ENCODE data around the gene DOK7.
"Not testable (repeated sequence)": the region's sequence is repeated elsewhere in the genome, so short reads cannot be mapped to it uniquely, and the experiment has no call there.

DOK7 gene

DNA sequence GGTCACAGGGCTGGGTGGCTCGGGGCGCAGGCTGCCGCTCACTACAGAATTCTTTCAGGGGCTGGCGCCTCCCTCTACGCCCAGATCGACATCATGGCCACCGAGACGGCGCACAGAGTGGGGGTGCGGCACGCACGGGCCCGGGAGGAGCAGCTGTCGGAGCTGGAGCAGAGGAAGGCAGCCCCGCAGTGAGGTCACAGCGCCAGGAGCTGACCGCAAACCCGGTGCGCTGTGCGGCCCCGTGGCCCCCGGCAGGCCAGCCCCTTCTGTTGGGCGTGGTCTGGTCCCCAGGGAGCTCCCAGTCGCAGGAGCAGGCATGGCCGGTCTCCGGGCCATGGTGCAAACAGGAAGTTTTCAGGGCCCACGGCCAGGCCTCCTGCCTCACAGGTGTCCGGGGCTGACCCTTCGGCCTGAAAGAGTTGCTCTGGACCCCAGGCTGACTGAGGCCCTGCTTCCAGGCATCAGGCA lies 37.6 kb downstream of the DOK7 start:
- H3K4me1 ChIP-seq (ENCODE audit: control insufficient read depth, insufficient read depth, low read length), result no peaks in the 10 kb centered on the region
- H3K4me3 ChIP-seq (ENCODE audit: low read depth, low read length), result no peak overlapping the region
- no peak overlapping the region for H3K27ac ChIP-seq (ENCODE audit: low read depth, low read length)
- H3K36me3 ChIP-seq (ENCODE audit: control insufficient read depth, insufficient read depth, low read length), result peaks cover 22% of the 10 kb centered on the region
- H3K9ac ChIP-seq (ENCODE audit: low read length), result no peak overlapping the region
- H3K9me3 ChIP-seq (ENCODE audit: control insufficient read depth, insufficient read depth, low read depth, low read length), result no peaks in the 10 kb centered on the region
- H3K27me3 ChIP-seq (ENCODE audit: control insufficient read depth, insufficient read depth, low read length), result peaks cover 46% of the 10 kb centered on the region

- H3K27me3 ChIP-seq (ENCODE audit: control insufficient read depth, insufficient read depth, low read length), result peaks cover 40% of the 10 kb centered on the region
- H3K4me1 ChIP-seq (ENCODE audit: control insufficient read depth, insufficient read depth, low read length), result no peaks in the 10 kb centered on the region
- no peak overlapping the region for H3K9ac ChIP-seq (ENCODE audit: low read length)
- peaks cover 24% of the 10 kb centered on the region for H3K36me3 ChIP-seq (ENCODE audit: control insufficient read depth, insufficient read depth, low read length)
- no peak overlapping the region for H3K27ac ChIP-seq (ENCODE audit: low read depth, low read length)
- no peaks in the 10 kb centered on the region for H3K9me3 ChIP-seq (ENCODE audit: control insufficient read depth, insufficient read depth, low read depth, low read length)
- H3K4me3 ChIP-seq (ENCODE audit: low read depth, low read length), result no peak overlapping the region
Measured at GRCh38 chr4:3501126-3501824, 38.2 kb downstream of the DOK7 start.

GRCh38 chr4:3501825-3502425 lies 38.8 kb downstream of the DOK7 start:
- H3K4me1 ChIP-seq (ENCODE audit: control insufficient read depth, insufficient read depth, low read length), result no peaks in the 10 kb centered on the region
- H3K9me3 ChIP-seq (ENCODE audit: control insufficient read depth, insufficient read depth, low read depth, low read length), result no peaks in the 10 kb centered on the region

GRCh38 chr4:3502941-3503936 lies 40.1 kb downstream of the DOK7 start:
- no peaks in the 10 kb centered on the region for H3K9me3 ChIP-seq (ENCODE audit: control insufficient read depth, insufficient read depth, low read depth, low read length)
- H3K27me3 ChIP-seq (ENCODE audit: control insufficient read depth, insufficient read depth, low read length), result peaks cover 22% of the 10 kb centered on the region
- H3K4me1 ChIP-seq (ENCODE audit: control insufficient read depth, insufficient read depth, low read length), result no peaks in the 10 kb centered on the region
- H3K4me3 ChIP-seq (ENCODE audit: low read depth, low read length), result no peak overlapping the region
- peaks cover 32% of the 10 kb centered on the region for H3K36me3 ChIP-seq (ENCODE audit: control insufficient read depth, insufficient read depth, low read length)
- H3K27ac ChIP-seq (ENCODE audit: low read depth, low read length), result no peak overlapping the region
- no peak overlapping the region for H3K9ac ChIP-seq (ENCODE audit: low read length)

More at GRCh38 chr4:3501825-3502425, 38.8 kb downstream of the DOK7 start:
- peaks cover 34% of the 10 kb centered on the region for H3K27me3 ChIP-seq (ENCODE audit: control insufficient read depth, insufficient read depth, low read length)
- H3K4me3 ChIP-seq (ENCODE audit: low read depth, low read length), result no peak overlapping the region
- H3K36me3 ChIP-seq (ENCODE audit: control insufficient read depth, insufficient read depth, low read length), result peaks cover 26% of the 10 kb centered on the region
- no peak overlapping the region for H3K27ac ChIP-seq (ENCODE audit: low read depth, low read length)
- H3K9ac ChIP-seq (ENCODE audit: low read length), result no peak overlapping the region

GRCh38 chr4:3505231-3505630 lies 42.1 kb downstream of the DOK7 start:
- no peak overlapping the region for H3K4me3 ChIP-seq (ENCODE audit: low read depth, low read length)
- H3K9ac ChIP-seq (ENCODE audit: low read length), result no peak overlapping the region
- H3K9me3 ChIP-seq (ENCODE audit: control insufficient read depth, insufficient read depth, low read depth, low read length), result no peaks in the 10 kb centered on the region
- no peak overlapping the region for H3K27ac ChIP-seq (ENCODE audit: low read depth, low read length)
- peaks cover 48% of the 10 kb centered on the region for H3K36me3 ChIP-seq (ENCODE audit: control insufficient read depth, insufficient read depth, low read length)
- H3K4me1 ChIP-seq (ENCODE audit: control insufficient read depth, insufficient read depth, low read length), result no peaks in the 10 kb centered on the region
- H3K27me3 ChIP-seq (ENCODE audit: control insufficient read depth, insufficient read depth, low read length), result peaks cover 16% of the 10 kb centered on the region

DNA sequence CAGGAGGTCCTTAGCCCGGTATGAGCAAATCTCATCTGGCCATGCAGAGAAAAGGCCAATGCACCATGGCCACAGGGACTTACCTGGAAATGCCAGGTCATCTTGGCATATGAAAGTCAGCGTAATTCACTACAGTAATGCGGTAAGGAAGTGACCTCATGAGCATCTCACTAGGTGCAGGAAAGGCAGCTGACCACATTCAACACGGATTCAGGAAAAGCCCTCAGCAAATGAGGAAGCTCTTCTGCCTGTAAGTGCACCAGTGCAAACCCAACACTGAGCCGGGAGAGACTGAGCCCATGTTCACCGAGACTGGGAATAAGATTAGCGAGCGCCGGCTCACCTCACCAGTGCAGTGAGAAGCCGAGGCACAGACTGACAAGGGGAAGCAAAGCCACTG lies 45.4 kb downstream of the DOK7 start:
- H3K27me3 ChIP-seq (ENCODE audit: control insufficient read depth, insufficient read depth, low read length), result peaks cover 4% of the 10 kb centered on the region
- H3K9me3 ChIP-seq (ENCODE audit: control insufficient read depth, insufficient read depth, low read depth, low read length), result no peaks in the 10 kb centered on the region
- no peak overlapping the region for H3K4me3 ChIP-seq (ENCODE audit: low read depth, low read length)
- H3K36me3 ChIP-seq (ENCODE audit: control insufficient read depth, insufficient read depth, low read length), result peaks cover 71% of the 10 kb centered on the region
- H3K4me1 ChIP-seq (ENCODE audit: control insufficient read depth, insufficient read depth, low read length), result no peaks in the 10 kb centered on the region
- no peak overlapping the region for H3K27ac ChIP-seq (ENCODE audit: low read depth, low read length)
- no peak overlapping the region for H3K9ac ChIP-seq (ENCODE audit: low read length)

DNA sequence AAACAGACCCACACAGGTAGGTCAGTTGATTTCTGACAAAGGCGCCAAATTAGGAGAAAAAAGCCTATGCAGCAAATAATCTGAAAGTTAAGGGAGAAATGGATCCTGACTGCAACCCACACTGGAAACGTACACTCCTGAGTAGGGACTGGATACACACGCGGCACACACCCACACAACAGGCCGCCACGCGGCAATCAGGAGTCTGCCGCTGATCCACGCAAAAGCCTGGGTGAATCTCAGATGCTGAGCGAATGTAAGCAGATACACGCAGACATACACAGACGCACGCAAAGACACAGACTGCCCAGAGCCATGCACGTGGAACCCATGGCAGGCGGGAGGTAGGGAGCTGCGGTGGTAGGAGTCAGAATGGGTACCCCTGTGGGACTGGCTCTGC lies 47.4 kb downstream of the DOK7 start:
- no peak overlapping the region for H3K9ac ChIP-seq (ENCODE audit: low read length)
- H3K4me3 ChIP-seq (ENCODE audit: low read depth, low read length), result no peak overlapping the region
- H3K27ac ChIP-seq (ENCODE audit: low read depth, low read length), result no peak overlapping the region
- H3K9me3 ChIP-seq (ENCODE audit: control insufficient read depth, insufficient read depth, low read depth, low read length), result no peaks in the 10 kb centered on the region
- no peaks in the 10 kb centered on the region; the same call in 1 of the 2 replicates for H3K27me3 ChIP-seq (ENCODE audit: control insufficient read depth, insufficient read depth, low read length)
- H3K4me1 ChIP-seq (ENCODE audit: control insufficient read depth, insufficient read depth, low read length), result no peaks in the 10 kb centered on the region
- peaks cover 78% of the 10 kb centered on the region for H3K36me3 ChIP-seq (ENCODE audit: control insufficient read depth, insufficient read depth, low read length)

DNA sequence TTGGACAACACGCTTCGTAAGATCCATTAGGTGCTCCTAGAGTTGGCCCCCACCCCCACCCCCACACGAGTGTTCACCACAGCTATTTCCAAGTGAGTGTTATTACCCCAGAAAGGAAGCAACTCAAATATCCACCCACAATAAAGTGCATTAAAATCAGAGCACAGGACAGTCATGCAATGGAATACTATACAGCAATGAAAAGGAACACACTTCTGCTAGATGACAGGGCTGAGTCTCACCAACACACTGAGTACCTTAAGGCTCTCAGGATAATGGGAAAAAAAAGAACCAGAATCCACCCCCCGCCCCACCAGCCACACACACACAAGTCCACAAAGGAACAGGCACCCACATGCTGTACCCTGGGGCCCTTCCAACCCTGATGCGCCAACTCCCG lies 48.1 kb downstream of the DOK7 start:
- H3K27ac ChIP-seq (ENCODE audit: low read depth, low read length), result no peak overlapping the region

GRCh38 chr4:3511601-3512000 lies 48.5 kb downstream of the DOK7 start:
- not testable (repeated sequence) for H3K27ac ChIP-seq (ENCODE audit: low read depth, low read length); H3K4me1 ChIP-seq (ENCODE audit: control insufficient read depth, insufficient read depth, low read length); H3K4me3 ChIP-seq (ENCODE audit: low read depth, low read length); H3K9ac ChIP-seq (ENCODE audit: low read length); H3K9me3 ChIP-seq (ENCODE audit: control insufficient read depth, insufficient read depth, low read depth, low read length); H3K27me3 ChIP-seq (ENCODE audit: control insufficient read depth, insufficient read depth, low read length)
- H3K36me3 ChIP-seq (ENCODE audit: control insufficient read depth, insufficient read depth, low read length), result peaks cover 85% of the 10 kb centered on the region

More for the DNA sequence above, 48.1 kb downstream of the DOK7 start:
- H3K27me3 ChIP-seq (ENCODE audit: control insufficient read depth, insufficient read depth, low read length), result no peaks in the 10 kb centered on the region
- H3K9me3 ChIP-seq (ENCODE audit: control insufficient read depth, insufficient read depth, low read depth, low read length), result no peaks in the 10 kb centered on the region
- no peak overlapping the region for H3K4me3 ChIP-seq (ENCODE audit: low read depth, low read length)
- no peaks in the 10 kb centered on the region for H3K4me1 ChIP-seq (ENCODE audit: control insufficient read depth, insufficient read depth, low read length)
- no peak overlapping the region for H3K9ac ChIP-seq (ENCODE audit: low read length)
- H3K36me3 ChIP-seq (ENCODE audit: control insufficient read depth, insufficient read depth, low read length), result peaks cover 82% of the 10 kb centered on the region

- Histone ChIP-seq H3K27ac (ENCODE audit: low read depth, low read length) (no peak overlapping the region), H3K36me3 (ENCODE audit: control insufficient read depth, insufficient read depth, low read length) (peaks cover 87% of the 10 kb centered on the region), H3K4me3 (ENCODE audit: low read depth, low read length) (no peak overlapping the region), H3K9ac (ENCODE audit: low read length) (no peak overlapping the region), H3K27me3 (ENCODE audit: control insufficient read depth, insufficient read depth, low read length) (no peaks in the 10 kb centered on the region), H3K4me1 (ENCODE audit: control insufficient read depth, insufficient read depth, low read length) (no peaks in the 10 kb centered on the region), H3K9me3 (ENCODE audit: control insufficient read depth, insufficient read depth, low read depth, low read length) (no peaks in the 10 kb centered on the region)
Measured at GRCh38 chr4:3512279-3512678, 49.2 kb downstream of the DOK7 start.
